CD4-positive, alpha-beta T cell treated with Interleukin-15 for 4 hours (primary cell): Measurements from ENCODE around the gene RAI14.
"Not testable (repeated sequence)": the region's sequence is repeated elsewhere in the genome, so short reads cannot be mapped to it uniquely, and the experiment has no call there.

ENCODE experiments used
- DNase-seq: peaks from one replicate; pipeline ENCODE4 v3.0.0-alpha.2; 2020; ENCODE audit warnings: low spot score

RAI14 gene

DNA sequence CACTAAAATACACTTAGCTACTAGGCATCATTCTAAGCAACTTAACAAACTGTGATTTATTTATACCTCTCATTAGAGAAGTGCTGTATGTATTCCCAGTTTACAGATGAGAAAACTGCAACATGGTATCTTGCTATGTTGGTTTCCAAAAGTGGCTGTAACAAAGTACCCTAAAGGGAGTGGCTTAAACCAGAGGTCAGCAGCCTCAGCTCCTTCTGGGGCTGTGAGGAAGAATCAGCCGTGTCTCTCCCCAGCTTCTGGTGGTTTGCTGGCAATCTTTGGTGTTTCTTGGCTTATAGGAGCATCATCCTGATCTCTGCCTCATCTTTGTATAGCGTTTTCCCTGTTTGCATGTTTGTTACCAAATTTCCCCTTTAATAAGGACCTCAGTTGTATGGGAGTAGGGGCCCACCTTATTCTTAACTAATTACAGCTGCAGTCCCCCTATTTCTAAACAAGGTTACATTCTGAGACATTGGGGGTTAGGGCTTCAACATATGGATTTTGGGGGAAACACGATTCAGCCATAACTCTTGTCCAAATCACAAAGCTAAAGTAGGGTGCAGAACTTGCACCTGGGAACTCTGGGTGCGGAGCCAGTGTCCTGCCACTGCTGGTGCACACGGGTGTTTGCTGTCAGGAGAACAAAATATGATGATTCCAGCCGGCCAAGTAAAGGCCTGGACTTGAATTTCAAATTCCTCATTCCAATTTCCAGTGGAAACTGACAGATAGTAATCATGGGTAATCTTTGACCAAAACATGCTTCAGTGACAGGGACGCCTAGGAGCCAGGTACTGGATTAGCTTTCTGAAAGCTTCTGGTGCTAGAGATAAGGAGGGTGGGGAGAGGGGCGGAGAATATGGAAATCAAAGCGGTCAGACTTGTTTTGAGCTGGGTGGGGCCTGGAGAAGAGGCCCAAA is 43.3 kb downstream of the RAI14 start:
- DNase-seq = no peak

GRCh38 chr5:34700078-34700452 is 43.9 kb downstream of the RAI14 start:
- no peak for DNase-seq

DNA sequence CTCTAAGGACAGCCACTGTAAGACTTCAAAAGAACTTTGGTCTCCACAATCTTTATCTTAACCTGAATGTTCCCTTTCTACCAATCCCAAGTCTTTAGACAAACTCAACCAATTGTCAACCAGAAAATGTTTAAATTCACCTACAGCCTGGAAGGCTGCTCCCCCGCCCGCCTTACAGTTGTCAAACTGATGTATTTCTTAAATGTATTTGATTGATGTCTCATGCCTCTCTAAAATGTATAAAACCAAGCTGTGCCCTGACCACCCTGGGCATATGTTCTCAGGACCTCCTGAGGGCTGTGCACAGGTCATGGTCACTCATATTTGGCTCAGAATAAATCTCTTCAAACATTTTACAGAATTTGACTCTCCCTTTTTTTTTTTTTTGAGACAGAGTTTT is 45.3 kb downstream of the RAI14 start:
- not testable (repeated sequence) for DNase-seq

- no peak for DNase-seq
Measured at GRCh38 chr5:34703767-34704713, 47.9 kb downstream of the RAI14 start.

GRCh38 chr5:34706084-34706483 is 50.0 kb downstream of the RAI14 start:
- DNase-seq = no peak

- DNase-seq = no peak
Measured at GRCh38 chr5:34707451-34708107, 51.5 kb downstream of the RAI14 start.

DNA sequence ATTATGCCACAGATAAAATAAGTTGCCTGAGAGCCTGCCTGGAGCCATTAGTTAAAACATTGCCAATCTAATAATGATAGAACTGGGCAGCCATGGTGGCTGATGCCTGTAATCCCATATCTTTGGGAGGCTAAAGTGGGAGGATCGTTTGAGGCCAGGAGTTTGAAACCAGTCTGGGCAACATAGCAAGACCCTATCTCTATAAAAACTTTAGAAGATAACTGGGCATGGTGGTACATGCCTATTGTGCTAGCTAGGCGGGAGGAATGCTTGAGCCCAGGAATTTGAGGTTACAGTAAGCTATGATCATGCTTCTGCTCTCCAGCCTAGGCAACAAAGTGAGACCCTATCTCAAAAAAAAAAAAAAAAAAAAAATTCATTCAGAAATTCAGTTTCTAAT is 52.6 kb downstream of the RAI14 start:
- no peak for DNase-seq

DNA sequence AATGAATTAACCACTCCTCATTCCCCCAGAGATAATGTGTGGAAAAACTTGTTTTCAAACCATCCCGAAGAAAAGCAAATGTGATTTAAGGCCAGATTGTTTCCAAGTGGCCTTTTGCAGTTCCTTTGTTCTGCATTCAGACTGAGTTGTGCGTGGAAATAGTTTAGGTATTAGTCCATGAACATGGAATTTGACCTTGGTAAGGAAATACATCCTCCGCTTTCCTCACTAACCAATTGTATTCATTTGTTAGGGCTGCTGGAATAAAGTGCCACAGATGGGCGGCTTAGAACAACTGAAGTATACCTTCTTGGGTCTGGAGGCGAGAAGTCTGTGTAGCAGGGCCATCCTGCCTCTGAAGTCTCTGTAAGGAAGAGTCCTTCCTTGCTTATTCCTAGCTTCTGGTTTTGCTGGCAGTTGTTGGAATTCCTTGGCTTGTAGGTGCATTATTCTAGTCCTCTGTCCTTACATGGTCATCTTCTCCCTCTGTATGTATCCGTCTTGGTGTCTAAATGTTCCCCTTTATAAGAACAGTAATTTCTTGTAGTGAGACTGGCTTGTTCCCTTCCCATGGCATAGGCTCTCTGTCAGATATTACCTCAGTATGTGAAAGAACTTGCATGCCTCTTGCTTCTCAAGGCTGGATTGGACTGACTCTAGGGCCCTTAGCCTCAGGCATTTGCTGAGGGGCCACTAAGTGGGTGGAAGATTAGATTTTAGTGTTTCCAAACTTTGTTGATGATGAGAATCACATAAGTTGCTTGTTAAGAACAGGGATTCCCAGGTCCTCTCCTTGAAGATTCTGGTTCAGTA is 53.9 kb downstream of the RAI14 start:
- DNase-seq = no peak

GRCh38 chr5:34712565-34712964 is 56.4 kb downstream of the RAI14 start:
- DNase-seq = no peak

- DNase-seq = no peak
Measured at GRCh38 chr5:34715711-34716110, 59.6 kb downstream of the RAI14 start.

DNA sequence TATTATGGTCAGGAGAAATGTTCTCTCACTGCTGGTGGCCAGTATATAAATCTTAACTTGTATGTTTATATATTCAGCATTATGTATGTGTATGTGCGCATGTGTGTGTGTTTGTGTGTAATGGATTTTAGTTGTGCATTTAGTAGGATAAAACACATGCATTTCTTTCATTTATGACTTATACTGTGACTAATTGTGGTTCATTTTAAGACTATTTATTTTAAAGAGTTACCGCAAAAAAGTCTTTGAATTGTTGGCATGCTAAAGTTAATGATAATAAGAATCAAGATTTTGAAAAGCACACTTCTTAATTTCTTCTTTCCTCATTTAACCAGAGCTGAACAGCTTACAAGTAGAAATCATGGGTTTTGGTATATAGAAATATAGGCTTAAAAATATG is 60.9 kb downstream of the RAI14 start:
- DNase-seq = no peak

DNA sequence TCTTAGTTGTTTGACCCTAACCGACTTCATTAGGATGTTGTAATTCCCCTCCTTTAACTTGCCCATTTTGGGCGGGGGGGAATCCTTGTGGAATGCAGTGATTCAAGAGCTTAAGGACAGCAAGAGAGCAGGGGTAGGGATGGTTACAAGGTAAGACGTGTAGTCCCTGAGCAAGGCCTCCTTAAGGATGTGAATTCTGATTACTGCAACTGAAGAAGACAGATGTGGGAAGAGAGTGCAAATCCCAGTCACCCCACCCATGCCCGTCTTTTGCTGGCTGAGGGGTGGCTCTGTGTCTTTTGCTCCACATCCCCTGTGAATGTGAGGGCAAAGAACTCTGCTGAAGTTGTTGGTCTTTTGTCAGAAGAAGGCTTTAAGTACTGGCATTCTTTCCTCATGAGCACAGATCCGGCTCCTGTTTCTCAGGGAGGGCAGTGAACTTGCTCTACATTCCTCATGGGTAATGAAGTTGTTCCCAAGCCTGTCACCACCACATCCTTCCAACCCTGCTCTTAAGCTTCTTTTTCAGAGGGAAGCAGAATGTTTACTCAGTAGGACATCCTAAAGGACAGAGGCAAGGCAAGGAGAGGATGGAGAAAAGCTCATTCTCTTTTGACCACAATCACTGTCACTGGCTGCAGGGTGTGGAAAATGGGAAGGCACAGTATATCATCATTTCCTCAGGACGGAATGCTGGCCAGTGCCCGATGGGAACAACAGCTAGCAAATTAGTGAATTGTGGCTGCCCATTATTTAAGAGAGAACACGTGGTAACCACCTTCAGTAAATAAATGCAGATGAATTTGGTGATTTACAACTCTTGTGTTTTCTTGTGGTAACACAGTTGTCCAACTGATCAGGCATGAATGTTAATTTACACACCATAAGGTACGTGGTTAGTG is 61.5 kb downstream of the RAI14 start:
- no peak for DNase-seq

DNA sequence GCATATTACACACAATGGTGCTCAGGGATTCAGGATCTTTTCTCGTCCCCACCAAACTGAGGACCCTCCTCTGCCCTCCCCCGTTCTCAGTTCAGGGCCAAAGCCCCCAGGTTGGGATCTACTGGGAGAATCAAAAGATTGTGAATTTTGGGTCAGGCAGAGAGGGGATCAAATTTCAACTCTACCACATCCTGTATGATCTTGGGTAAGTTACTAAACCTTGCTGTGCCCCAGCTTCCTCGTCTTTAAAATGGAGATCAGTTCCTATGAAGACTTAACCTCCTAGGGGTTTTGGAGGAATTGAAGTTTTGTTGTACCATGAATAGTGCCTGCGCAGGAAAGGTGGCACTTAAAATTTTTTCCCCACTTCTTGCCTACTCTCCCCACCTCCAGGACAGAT is 62.4 kb downstream of the RAI14 start:
- DNase-seq = no peak

- DNase-seq = no peak
Measured at GRCh38 chr5:34719029-34719428, 62.9 kb downstream of the RAI14 start.

DNA sequence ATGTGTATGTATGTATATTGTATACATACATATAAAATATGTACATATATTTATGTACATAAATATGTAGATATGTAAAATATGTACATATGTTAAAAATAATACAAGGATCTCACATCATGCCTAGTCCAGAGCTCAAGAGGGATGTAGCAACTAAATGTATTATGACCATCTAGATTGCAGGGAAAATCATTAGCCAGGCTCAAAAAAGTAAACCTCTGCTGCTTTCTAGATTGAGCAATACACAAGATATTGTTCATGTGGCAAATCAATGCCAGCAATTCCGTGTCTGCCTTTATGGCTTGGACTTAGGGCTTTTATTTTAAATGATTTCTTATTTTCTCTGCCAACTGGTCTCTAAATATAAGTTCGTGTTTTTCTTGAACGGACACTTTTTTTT is 65.2 kb downstream of the RAI14 start:
- no peak for DNase-seq

DNA sequence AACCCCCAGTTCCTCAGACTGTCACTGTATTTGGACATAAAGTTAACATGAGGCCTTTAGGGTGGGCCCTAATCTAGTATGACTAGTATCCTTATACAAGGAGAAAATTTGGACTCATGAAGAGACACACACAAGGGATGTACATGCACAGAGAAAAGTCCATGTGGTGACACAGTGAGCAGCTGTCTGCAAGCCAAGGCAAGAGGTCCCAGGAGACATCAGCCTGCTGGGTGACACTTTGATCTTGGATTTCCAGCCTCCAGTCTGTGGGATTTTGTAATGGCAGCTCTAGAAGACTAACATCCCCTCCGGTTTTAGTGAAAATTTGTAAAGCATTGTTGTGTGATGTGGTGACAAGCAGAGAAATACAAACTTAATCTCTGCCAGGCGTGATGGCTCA is 66.1 kb downstream of the RAI14 start:
- no peak for DNase-seq

GRCh38 chr5:34724741-34725140 is 68.6 kb downstream of the RAI14 start:
- no peak for DNase-seq

GRCh38 chr5:34727166-34727749 is 71.1 kb downstream of the RAI14 start:
- not testable (repeated sequence) for DNase-seq

DNA sequence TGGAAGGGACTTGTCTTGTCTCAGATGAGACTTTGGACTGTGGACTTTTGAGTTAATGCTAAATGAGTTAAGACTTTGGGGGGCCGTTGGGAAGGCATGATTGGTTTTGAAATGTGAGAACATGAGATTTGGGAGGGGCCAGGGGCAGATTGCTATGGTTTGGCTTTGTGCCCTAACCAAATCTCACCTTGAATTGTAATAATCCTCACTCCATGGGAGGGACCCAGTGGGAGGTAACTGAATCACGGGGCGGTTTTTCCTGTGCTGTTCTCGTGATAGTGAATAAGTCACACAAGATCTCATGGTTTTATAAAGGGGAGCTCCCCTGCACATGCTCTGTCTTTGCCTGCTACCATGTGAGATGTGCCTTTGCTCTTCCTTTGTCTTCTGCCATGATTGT is 72.1 kb downstream of the RAI14 start:
- DNase-seq = no peak
